Natural killer cell (primary cell): Measurements from ENCODE around the gene SAXO1. TPM values are rescaled to one million over a fixed set of nuclear protein-coding genes. Genes with fewer than 3 reads are reported as not detected.

Source experiments
- ATAC-seq, 3 donors: fragments of 150-1000 bp in 2 of 3; fragments of 200-7000 bp in 1 of 3; cut with Tn5 transposase; 1 replicate in 1 of 3; 2 replicates in 2 of 3; pipeline ENCODE4 v1.10.0; 2021; ENCODE audit warnings: mild to moderate bottlenecking in 2 of 3, moderate library complexity in 2 of 3
- DNase-seq, 2 donors: peaks; one replicate each; pipeline versions ENCODE4 v3.0.0 to v3.0.0-alpha.2; 2013 to 2021; ENCODE audit warnings: mixed read lengths in 1 of 2
- H3K27ac ChIP-seq: one replicate; pipeline ENCODE4 v1.5.1; 2013; ENCODE audit warnings: mild to moderate bottlenecking, low read length
- H3K27me3 ChIP-seq: one replicate; pipeline ENCODE4 v1.6.1; 2013; ENCODE audit warnings: low read length; ENCODE audit not compliant: control insufficient read depth, insufficient read depth
- H3K36me3 ChIP-seq: one replicate; pipeline ENCODE4 v1.6.1; 2013; ENCODE audit warnings: low read length; ENCODE audit not compliant: control insufficient read depth, insufficient read depth
- H3K4me1 ChIP-seq: one replicate; pipeline ENCODE4 v1.6.1; 2013; ENCODE audit warnings: low read length; ENCODE audit not compliant: control insufficient read depth, insufficient read depth
- H3K4me3 ChIP-seq: one replicate; pipeline ENCODE4 v1.5.1; 2013; ENCODE audit warnings: low read length
- H3K9me3 ChIP-seq: one replicate; pipeline ENCODE4 v1.6.1; 2013; ENCODE audit warnings: low read length; ENCODE audit not compliant: control insufficient read depth, insufficient read depth
- H3K27ac Mint-ChIP-seq, 2 donors: one replicate each; pipeline ENCODE4 v1.8.0; 2022; ENCODE audit warnings: mild to moderate bottlenecking in 2 of 2, mixed read lengths in 2 of 2, moderate library complexity in 1 of 2
- H3K27me3 Mint-ChIP-seq, 2 donors: one replicate each; pipeline ENCODE4 v1.8.0; 2022; ENCODE audit warnings: low read depth in 2 of 2, mixed read lengths in 2 of 2
- H3K36me3 Mint-ChIP-seq: one replicate; pipeline ENCODE4 v1.8.0; 2022; ENCODE audit warnings: mixed read lengths
- H3K4me1 Mint-ChIP-seq, 2 donors: one replicate each; pipeline ENCODE4 v1.8.0; 2022; ENCODE audit warnings: mixed read lengths in 2 of 2
- H3K4me3 Mint-ChIP-seq: one replicate; pipeline ENCODE4 v1.8.0; 2022; ENCODE audit warnings: mild to moderate bottlenecking, moderate library complexity, mixed read lengths
- H3K9me3 Mint-ChIP-seq, 2 donors: one replicate each; pipeline ENCODE4 v1.8.0; 2022; ENCODE audit warnings: mixed read lengths in 2 of 2
- CTCF ChIP-seq: fragments of 200-600 bp; IDR thresholded peaks from one replicate; pipeline ENCODE4 v1.8.0; 2022; ENCODE audit warnings: antibody characterized with exemption
- WGBS: methylation state at CpG from one replicate; pipeline ENCODE4 v1.1.7; 2013; ENCODE audit warnings: missing lambda C conversion rate; ENCODE audit not compliant: insufficient coverage; 5-methylcytosine and 5-hydroxymethylcytosine counted together
- intact Hi-C: fragments of 100-400 bp; cut with micrococcal nuclease; formaldehyde crosslinking; loops from one replicate; pipeline ENCODE4 v1.14.2; 2022
- total RNA-seq, 4 donors: library from RNA; stranded (reverse); fragments of 120-200 nt in 1 of 4; gene quantifications; one replicate each; pipeline versions ENCODE4 v1.2.3 to v1.2.4, GENCODE V29; 2013 to 2022

SAXO1 gene
- total RNA-seq, 3 donors from 2014 or later (not counting 1 experiment from before 2014, with no cell fraction given): 0.21 to 0.28 TPM; not detected in 1

DNA sequence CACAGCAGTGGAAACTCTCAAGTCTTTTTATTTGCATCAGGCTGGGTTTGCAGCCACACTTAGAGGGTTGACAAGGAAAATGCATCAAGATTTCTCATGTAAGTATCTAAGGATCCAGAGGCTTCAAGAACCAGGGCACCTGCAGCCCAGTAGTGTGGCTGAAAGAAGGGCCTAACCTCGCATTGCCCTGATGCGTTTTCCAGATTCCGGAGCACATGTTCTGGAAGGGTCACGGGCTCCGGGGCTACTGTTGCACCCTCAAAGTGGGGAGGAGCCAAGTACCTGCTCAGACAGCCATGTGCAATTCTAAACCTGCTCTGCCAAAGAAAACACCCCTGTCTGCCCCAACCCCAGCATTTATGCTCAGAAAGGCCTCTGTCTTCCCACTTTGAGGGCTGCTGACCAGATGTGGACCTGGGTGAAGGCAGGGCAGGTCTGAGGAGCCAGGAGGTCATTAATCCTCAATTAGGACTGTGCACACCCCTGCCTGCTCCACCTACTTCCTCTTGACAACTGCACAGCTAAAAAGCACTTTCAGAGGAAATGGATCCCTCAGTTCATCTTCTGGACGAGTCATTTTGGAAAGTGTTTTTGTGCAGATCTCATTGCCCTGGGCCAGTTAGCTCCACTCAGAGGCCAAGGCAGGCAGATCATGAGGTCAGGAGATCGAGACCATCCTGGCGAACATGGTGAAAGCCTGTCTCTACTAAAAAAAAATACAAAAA, 110.7 kb downstream of the SAXO1 start:
- Mint-ChIP-seq H3K4me1 (no peaks in the 10 kb centered on the region), H3K27me3 (peaks cover 0 to 6% of the 10 kb centered on the region in 2 donors), H3K4me3 (no peak overlapping the region), H3K9me3 (no peaks in the 10 kb centered on the region), H3K27ac (no peak overlapping the region), H3K36me3 (no peaks in the 10 kb centered on the region)
- Histone ChIP-seq H3K27ac (no peak overlapping the region), H3K36me3 (no peaks in the 10 kb centered on the region), H3K4me1 (no peaks in the 10 kb centered on the region), H3K9me3 (no peaks in the 10 kb centered on the region), H3K27me3 (no peaks in the 10 kb centered on the region), H3K4me3 (no peak overlapping the region)
- WGBS: 82% methylated on average over 8 of the region's 8 CpGs
- intact Hi-C loops: no loop called here
- ATAC-seq (no peak), DNase-seq (no peak)
- TF ChIP-seq CTCF: no peak

DNA sequence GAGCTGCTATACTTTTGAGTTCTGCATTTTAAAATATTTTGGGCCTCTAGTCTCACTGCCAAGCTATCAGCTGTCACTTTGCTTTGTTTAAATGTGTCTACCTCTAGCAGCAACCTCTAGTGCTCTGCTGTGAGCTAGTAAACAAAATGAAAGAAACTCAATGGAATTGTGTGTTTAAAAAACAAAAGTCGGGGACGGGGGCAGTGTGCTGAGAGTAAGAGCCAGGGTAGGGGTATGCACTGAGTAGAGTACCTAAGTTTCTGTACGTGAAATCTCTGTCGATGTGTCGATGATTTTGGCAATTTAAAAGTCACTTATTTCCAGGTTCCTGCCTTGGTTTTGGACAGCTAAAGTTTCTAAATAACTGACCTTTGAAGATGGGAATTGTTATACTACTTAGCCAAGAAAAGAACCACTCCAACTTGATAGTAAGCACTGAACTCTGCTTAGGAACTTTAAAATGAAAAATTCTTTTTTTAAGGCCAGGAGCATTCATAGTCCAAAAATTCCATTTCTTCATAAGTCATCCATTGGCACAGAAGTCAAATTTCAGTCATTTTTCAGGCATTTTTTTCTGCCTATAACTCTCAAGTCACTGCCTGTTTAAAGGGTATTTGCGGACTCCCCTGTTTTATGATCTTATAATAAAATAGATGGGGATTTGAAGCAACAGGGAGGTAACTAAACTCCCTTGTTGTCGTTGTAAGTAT, 111.5 kb downstream of the SAXO1 start:
- Mint-ChIP-seq H3K4me3 (no peak overlapping the region), H3K27ac (no peak overlapping the region), H3K9me3 (no peaks in the 10 kb centered on the region), H3K27me3 (peaks cover 0 to 10% of the 10 kb centered on the region in 2 donors), H3K36me3 (no peaks in the 10 kb centered on the region), H3K4me1 (no peaks in the 10 kb centered on the region)
- Histone ChIP-seq H3K4me3 (no peak overlapping the region), H3K27ac (no peak overlapping the region), H3K27me3 (no peaks in the 10 kb centered on the region), H3K9me3 (no peaks in the 10 kb centered on the region), H3K4me1 (no peaks in the 10 kb centered on the region), H3K36me3 (no peaks in the 10 kb centered on the region)
- DNase-seq (no peak), ATAC-seq (no peak)
- no peak for TF ChIP-seq CTCF
- intact Hi-C loops: no loop called here
- 87% methylated on average over 7 of the region's 7 CpGs for WGBS

DNA sequence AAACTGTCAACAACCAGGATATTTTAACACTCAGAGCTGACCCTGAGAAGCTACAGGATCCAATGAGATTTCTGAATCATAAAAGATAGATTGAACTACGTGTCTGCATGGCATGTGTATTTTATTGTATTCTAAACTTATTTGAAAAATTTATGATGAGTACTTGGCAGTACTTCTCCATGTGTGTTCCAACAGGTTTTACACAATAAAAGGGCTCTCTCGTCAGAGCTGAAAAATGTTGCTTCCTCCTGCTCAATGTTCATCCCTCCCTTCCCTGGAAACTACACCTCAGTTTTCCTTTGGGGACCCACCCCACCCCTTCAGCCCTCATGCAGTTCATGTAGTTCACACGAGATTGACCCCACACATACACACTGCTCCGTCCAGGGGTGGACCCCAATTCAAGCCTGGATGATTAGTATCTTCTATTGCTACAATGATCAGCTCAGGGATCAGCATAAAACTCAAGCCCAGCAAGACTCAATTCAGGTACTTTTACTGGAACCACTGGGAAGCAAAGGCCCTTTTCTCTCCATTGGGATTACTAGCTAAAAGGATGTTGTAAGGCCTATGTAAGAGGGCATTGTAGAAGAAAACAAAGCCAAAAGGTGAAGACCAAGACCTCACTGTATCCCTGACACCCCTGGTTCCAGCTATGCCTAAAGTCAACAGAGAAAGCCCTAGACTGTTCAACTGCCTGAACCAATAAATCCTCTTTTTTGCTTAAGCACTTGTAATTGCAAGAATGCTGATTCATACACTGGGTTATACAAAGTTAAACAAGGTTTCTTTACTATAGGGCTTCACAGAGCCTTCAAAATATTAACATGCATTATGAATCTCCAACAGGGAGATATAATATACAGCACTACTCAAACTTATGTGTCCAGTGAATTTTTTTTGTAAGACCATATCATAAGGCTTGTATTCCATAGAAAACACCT, 112.6 kb downstream of the SAXO1 start:
- H3K27me3 Mint-ChIP-seq: peaks cover 0 to 10% of the 10 kb centered on the region in 2 donors
- intact Hi-C loops: no loop called here

More for the DNA sequence above, 112.6 kb downstream of the SAXO1 start:
- DNase-seq (no peak), ATAC-seq (no peak)
- Mint-ChIP-seq H3K4me1 (no peaks in the 10 kb centered on the region), H3K36me3 (no peaks in the 10 kb centered on the region), H3K9me3 (no peaks in the 10 kb centered on the region), H3K4me3 (no peak overlapping the region), H3K27ac (no peak overlapping the region)
- no peak overlapping the region for H3K4me3 ChIP-seq
- 72% methylated on average over 4 of the region's 4 CpGs for WGBS
- no peaks in the 10 kb centered on the region for H3K4me1 ChIP-seq
- no peak overlapping the region for H3K27ac ChIP-seq
- no peaks in the 10 kb centered on the region for H3K36me3 ChIP-seq
- no peak for TF ChIP-seq CTCF
- H3K9me3 ChIP-seq: no peaks in the 10 kb centered on the region
- H3K27me3 ChIP-seq: no peaks in the 10 kb centered on the region
